Glomerular visceral epithelial cell (primary cell): ENCODE results near the gene ARHGAP20.

Experiments used
- DNase-seq: peaks from one replicate; pipeline ENCODE4 v3.0.0-alpha.2; 2016; ENCODE audit errors: extremely low spot score

ARHGAP20 gene

GRCh38 chr11:110614031-110614430 is 98.2 kb downstream of the ARHGAP20 start:
- no peak for DNase-seq

GRCh38 chr11:110613197-110613918 is 98.9 kb downstream of the ARHGAP20 start:
- DNase-seq = no peak

GRCh38 chr11:110606415-110606814 is 105.8 kb downstream of the ARHGAP20 start:
- DNase-seq = no peak

- DNase-seq = no peak
These were observed 110.3 kb downstream of the ARHGAP20 start for GRCh38 chr11:110601936-110602335.

- no peak for DNase-seq
These were observed 111.9 kb downstream of the ARHGAP20 start for GRCh38 chr11:110600322-110600721.

GRCh38 chr11:110599207-110599606 is 113.0 kb downstream of the ARHGAP20 start:
- DNase-seq = no peak

GRCh38 chr11:110598725-110599124 is 113.5 kb downstream of the ARHGAP20 start:
- no peak for DNase-seq

GRCh38 chr11:110587972-110588371 is 124.3 kb downstream of the ARHGAP20 start:
- DNase-seq = no peak

- DNase-seq = no peak
These were observed 125.1 kb downstream of the ARHGAP20 start for GRCh38 chr11:110587129-110587528.

GRCh38 chr11:110584150-110584549 is 128.1 kb downstream of the ARHGAP20 start:
- DNase-seq = no peak

GRCh38 chr11:110582728-110583432 is 129.4 kb downstream of the ARHGAP20 start:
- DNase-seq = no peak

- DNase-seq = no peak
These were observed 131.7 kb downstream of the ARHGAP20 start for GRCh38 chr11:110580571-110580970.

- no peak for DNase-seq
These were observed 138.8 kb downstream of the ARHGAP20 start for GRCh38 chr11:110573411-110573810.

GRCh38 chr11:110571081-110571720 is 141.0 kb downstream of the ARHGAP20 start:
- no peak for DNase-seq

- DNase-seq = no peak
These were observed 145.7 kb downstream of the ARHGAP20 start for GRCh38 chr11:110566577-110566976.

- no peak for DNase-seq
These were observed 146.6 kb downstream of the ARHGAP20 start for GRCh38 chr11:110565357-110566336.

- DNase-seq = no peak
These were observed 147.4 kb downstream of the ARHGAP20 start for GRCh38 chr11:110564676-110565356.

- DNase-seq = no peak
These were observed 167.5 kb downstream of the ARHGAP20 start for GRCh38 chr11:110544779-110545178.

GRCh38 chr11:110538154-110538553 is 174.1 kb downstream of the ARHGAP20 start:
- no peak for DNase-seq

GRCh38 chr11:110530900-110531741 is 181.1 kb downstream of the ARHGAP20 start:
- no peak for DNase-seq
